HG03280 (cell line): ENCODE results near the gene MCL1.

Experiments
- ATAC-seq: cut with Tn5 transposase; IDR thresholded peaks from one replicate; pipeline ENCODE4 v1.9.1; 2021; ENCODE audit warnings: mild to moderate bottlenecking, moderate library complexity; ENCODE audit not compliant: unreplicated experiment

Gene MCL1

DNA sequence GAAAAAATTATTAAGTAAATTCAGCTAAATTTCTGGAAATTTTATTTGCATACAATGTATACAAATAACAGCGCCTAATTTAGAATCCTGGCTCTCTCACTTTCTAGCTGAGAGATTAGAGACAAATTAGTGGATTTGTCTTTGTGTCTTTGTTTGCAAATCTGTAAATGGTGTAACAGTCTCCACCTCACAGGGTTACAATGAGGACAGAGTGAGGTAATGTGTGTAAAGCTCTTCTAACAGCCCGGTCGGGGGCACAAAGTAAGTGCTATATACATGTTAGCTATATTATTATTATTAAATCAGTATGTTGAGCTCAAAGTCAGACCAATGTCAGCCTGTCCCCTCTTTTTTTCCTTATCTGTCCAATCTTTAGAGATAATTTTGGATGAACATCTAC is 35.2 kb downstream of the MCL1 start:
- ATAC-seq: no peak

DNA sequence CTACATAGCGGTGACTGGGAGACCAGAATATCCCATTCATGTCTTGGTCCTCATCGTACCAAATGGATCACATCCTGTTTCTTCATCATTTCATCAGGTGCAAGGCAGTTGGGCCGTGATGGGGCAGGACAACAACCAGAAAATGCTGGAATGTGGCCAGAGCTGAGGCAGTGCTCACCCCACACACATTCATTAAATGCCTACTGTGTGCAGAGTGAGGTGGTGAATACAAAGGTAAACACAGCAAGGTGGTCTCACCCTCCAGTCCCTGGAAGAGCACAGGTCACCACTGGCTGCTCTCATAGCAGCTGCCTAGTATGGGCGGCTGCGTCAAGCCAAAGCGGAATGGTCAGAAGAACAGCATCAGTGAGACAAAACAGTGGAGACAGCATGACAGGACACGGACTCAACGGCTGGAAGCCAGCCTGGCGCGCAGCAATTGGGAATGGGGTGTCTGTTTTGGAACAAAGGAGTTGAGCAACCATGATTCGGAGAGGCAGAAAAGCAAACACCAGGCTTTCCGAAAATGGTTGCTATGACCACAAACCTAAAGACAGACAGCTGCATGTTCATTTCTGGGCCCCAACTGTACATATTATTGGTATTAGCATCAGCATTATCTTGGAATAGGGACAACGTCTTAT is 35.8 kb downstream of the MCL1 start:
- ATAC-seq: no peak

DNA sequence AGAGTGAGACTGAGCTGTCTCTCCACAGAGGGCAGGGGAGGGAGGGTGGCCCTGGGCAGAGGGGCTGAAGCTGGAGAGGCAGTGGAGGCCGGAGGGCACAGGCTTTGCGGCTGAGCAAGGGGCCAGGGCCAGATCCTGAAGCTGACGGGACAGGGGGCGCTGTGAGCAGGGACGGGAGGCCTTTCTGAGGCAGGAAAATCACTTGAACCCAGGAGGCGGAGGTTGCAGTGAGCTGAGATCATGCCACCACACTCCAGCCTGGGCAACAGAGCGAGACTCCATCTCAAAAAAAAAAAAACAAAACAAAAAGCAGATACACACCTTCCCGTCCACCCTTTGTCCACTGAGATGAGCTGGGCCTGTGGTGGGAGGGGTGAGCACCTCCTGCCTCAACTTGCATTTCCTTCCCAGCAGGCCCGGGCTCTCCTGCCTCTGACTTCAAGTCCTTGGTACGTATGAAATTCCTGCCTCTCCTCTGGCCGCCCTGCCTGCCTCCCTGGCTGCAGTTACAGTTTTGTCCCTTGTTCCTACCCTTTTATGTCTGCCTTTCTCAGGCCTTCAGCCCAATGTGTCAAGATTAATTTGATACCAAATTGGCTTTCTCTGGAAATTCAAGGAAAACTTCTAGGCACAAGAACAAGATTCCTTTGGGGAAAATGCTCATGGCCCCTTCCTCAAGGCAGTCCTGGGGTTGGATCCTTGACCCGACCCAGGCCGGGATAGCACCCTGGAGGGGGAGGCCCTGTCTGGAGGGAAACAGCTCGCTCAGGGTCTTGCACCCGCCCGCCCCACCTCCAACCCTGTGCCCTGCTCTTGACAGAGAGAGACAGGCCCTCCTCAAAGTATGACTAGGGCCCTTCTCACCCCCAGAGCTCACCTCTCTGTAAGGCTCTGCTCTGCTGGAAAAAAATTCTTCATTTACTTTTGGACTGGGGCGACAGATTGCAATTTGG is 41.4 kb downstream of the MCL1 start:
- no peak for ATAC-seq

DNA sequence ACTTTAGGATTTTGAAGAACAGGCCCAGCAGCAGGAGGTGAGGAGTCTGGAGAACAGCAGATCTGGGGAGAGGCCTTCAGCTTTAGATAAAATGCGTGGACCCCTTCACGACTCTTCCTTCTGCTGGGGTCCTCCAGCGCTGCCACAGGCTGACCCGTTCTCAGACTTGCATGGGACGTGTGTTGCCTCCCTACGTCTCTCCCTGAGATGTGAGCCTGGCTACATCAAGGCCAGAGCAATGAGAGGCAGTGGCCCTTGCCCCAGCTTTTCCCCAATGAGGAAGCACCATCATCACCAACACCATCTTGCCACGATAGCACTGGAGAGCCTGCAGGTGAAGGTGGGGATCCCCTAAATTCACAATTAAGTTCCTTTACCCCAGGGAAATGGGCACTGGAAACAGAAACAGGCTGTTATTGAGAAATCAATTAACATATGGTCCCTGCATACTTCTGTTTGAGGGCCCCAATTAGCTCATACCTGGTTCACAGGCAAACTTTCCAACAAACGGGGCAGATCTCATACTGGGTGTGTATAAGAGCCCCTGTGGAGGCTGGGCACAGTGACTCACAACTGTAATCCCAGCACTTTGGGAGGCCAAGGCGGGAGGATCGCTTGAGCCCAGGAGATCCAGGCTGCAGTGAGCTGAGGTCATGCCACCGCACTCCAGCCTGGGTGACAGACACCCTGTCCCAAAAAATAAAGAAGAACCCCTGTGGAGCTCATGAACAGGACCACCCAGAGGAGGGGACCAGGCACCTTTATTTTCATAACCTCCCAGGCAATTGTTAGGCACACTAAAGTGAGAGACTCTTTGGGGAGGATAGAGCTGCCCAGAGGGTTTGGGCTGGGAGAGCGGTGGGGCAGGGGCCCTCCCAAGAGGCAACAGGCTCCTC is 42.3 kb downstream of the MCL1 start:
- ATAC-seq: no peak

DNA sequence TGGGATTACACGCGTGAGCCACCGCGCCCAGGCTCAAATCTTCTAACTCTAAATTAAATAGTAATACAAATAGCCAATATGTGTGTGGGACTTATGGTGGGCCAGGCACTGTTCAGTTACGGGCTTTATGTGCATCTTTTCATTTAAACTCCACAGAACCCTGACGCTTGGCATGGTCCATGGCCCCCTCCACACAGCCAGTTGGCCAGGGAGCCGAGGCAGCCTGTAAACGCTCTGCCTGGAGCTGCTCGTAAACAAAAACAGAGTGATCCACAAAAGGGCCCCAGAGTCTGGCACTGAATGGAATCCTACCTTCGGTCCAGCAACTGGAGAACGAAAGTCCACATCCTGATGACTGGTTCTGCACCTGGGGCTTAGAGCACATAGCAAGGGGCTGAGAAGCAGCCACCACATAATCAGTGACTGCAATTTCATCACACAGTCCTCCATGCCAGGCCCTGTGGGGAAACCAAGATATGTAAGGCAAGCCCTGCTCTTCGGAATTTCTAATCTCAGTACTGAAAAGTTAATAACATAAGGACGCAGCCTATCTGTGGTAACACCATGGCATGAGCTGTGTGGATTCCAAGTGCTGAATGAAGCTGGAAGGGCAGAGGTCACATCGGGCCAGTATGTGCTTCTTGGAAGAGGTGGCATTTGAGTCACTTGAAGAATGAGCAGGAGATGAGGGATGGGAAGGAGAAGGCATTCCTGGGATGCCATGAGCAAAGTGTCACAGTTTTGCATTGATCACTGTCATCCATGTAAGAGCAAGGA is 43.7 kb downstream of the MCL1 start:
- no peak for ATAC-seq

DNA sequence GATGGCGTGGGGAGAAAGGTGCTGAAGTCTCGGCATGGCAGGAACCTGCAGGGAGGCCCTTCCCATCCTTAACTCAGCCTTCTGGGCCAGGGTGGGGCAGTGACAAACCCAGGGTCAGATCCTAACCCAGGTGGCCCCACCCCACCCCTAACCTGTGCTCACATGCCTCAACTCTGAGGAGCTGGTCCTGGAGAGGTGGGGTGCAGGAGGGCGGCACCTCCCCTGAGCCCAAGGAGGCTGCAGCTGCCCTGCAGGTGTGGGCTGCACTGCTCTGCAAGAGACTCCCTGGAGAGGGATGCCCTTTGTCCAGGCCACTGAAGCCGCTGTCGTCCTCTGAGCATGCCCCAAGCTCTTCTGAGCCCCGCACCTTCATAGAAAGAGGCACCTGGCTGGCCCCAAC is 45.4 kb downstream of the MCL1 start:
- no peak for ATAC-seq

DNA sequence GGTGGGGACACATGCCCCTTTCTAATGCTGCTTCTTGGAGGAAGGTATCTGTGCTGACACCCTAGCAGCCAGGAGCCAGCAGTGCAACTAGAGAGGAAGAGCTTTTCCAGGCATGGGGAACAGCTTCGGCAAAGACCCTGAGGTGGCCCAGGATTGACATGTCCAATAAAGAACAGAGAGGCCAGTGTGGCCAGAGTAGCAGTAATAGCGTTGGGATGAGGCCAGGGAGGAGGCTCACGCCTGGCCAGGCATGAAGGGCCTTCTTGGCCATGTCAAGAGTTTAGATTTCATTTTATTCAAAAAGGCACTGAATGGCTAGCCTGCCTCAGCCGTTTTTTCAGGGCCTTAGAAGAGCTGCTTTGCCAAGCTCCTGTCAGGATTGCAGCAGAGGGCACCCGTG is 46.5 kb downstream of the MCL1 start:
- no peak for ATAC-seq

DNA sequence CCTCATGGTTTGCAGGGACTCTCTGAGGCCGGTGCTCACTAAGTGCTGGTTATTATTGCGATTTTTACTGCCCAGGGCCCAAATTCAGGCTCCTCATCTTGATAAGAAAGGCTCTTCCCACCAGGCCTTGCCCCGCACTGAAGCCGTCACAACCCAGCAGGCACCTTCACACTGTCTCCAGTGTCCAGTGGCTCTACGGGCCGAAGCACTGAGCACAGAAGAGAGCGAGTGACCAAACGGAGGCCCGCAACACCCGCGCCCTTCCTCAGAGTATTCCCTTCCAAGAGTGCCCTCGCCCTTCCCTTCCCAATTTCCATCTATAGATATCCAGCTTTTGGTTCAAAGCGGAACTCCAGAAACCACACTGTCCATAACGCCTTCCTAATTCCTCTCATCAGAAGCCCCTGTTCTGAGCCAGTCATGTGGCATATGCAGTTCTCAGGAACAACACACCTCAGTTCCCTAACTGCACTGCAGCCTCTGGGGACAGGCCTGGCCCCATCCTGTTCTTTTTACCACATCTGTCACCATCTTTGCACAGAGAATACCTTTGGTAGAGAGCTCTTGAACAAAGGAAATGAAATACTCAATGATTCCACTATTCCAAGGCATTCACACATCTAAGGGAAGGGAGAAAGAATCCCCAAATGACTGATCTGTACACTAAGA is 48.8 kb downstream of the MCL1 start:
- ATAC-seq: no peak

DNA sequence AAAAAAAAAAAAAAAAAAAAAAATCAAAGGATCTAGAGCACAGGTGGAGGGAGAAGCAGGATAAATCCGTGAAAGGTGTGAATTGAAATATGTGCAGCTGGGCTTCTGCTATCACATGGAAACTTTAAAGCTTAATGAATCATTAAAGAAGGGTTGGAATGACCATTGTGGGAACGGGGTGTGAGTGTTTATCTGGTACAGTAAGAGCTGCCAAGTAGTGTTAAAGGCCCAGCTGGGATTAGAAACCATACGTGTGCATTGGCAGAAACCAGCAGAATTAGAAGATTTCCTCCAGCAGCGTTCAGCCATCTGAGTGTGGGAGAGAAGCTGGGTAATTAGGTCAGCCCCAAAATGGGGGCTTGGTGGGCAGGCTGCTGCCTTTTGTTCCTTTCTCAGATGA is 50.4 kb downstream of the MCL1 start:
- no peak for ATAC-seq

DNA sequence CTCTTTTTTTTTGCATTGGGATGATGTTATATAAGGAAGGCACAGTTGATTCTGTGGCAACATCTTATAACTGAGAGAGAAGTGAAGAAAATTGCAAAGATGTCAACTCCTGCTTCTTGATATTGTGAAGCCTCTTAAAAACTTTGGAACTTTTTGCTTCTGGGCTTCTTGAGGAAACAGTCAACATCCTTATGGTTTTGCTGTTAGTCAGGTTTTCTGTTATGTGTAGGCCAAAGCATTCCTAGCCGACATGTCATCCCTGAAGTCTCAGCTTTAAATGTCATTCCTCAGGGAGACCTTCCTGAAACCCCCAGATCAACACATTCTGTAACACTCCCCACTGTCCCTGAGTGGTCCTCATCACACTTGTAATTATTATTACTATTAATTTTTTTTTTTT is 51.2 kb downstream of the MCL1 start:
- no peak for ATAC-seq

DNA sequence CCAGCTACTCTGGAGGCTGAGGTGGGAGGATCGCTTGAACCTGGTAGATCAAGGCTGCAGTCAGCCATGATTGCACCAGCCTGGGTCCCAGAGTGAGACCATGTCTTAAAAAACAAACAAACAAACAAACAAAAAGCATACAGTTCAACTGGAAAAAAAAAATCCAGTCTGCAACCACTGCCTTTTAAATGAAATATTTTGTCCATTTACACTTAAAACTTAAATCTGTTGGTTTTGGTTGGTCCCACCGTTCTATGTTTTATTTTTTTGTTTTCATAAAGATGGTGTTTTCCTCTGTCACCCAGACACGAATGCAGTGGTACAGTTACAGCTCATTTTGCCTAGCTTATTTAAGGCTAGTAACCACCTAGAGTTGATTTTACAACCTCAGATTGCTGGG is 54.1 kb downstream of the MCL1 start:
- no peak for ATAC-seq
